Vagina (tissue), 2 donors: ENCODE results near the gene HTRA2.

ENCODE experiments used
- POLR2AphosphoS5 ChIP-seq, 2 donors: sonication (generic); formaldehyde crosslinking; IDR thresholded peaks; one replicate each; pipeline ENCODE4 v1.9.0; 2017; ENCODE audit warnings: antibody characterized with exemption in 2 of 2, mild to moderate bottlenecking in 2 of 2, low read depth in 1 of 2; ENCODE audit not compliant: insufficient read depth in 1 of 2
- TF ChIP-seq, protein P1 (sequence below), 3 experiments: fragments of 450-650 bp in 2 of 3; fragments of 200-600 bp in 1 of 3; sonication (generic) in 1 of 3; IDR thresholded peaks; one replicate each; pipeline ENCODE4 v1.5.1; 2017 to 2019; ENCODE audit warnings: antibody characterized with exemption in 3 of 3, mild to moderate bottlenecking in 2 of 3, moderate library complexity in 2 of 3

GRCh38 chr2:74503506-74504475, 25.9 kb upstream of the HTRA2 start:
- TF ChIP-seq, protein P1, sequence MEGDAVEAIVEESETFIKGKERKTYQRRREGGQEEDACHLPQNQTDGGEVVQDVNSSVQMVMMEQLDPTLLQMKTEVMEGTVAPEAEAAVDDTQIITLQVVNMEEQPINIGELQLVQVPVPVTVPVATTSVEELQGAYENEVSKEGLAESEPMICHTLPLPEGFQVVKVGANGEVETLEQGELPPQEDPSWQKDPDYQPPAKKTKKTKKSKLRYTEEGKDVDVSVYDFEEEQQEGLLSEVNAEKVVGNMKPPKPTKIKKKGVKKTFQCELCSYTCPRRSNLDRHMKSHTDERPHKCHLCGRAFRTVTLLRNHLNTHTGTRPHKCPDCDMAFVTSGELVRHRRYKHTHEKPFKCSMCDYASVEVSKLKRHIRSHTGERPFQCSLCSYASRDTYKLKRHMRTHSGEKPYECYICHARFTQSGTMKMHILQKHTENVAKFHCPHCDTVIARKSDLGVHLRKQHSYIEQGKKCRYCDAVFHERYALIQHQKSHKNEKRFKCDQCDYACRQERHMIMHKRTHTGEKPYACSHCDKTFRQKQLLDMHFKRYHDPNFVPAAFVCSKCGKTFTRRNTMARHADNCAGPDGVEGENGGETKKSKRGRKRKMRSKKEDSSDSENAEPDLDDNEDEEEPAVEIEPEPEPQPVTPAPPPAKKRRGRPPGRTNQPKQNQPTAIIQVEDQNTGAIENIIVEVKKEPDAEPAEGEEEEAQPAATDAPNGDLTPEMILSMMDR (IDR thresholded peaks at IDR 0.05): no peak
- TF ChIP-seq POLR2AphosphoS5 (IDR thresholded peaks at IDR 0.05; ENCODE audit: insufficient read depth in 1 of 2, low read depth in 1 of 2): peak in 1 of 2 donors; percentile 51
